GM23338 (cell line): Measurements from ENCODE around the gene ACVR2A. TPM values are rescaled to one million over a fixed set of nuclear protein-coding genes. Genes with fewer than 3 reads are reported as not detected.

Experiments
- ATAC-seq: fragments of 200-7000 bp; cut with Tn5 transposase; 3 replicates; pipeline ENCODE4 v1.9.1; 2020
- DNase-seq: peaks from one replicate; pipeline ENCODE4 v3.0.0-alpha.2; 2015; ENCODE audit warnings: low spot score
- H2AFZ ChIP-seq: fragments of 200-600 bp; sonication (generic); 2 replicates; pipeline ENCODE4 v1.8.0; 2016; ENCODE audit warnings: antibody characterized with exemption, mild to moderate bottlenecking, moderate library complexity
- H3F3A ChIP-seq: fragments of 200-600 bp; sonication (generic); replicated peaks from 2 replicates; pipeline ENCODE4 v1.8.0; 2017; ENCODE audit warnings: antibody characterized with exemption, mixed run types, low read depth
- H3K27ac ChIP-seq: fragments of 200-600 bp; sonication (generic); 2 replicates; pipeline ENCODE4 v1.6.1; 2016; ENCODE audit warnings: low read depth
- H3K27me3 ChIP-seq: fragments of 200-600 bp; sonication (generic); 2 replicates; pipeline ENCODE4 v1.8.0; 2016; ENCODE audit warnings: mild to moderate bottlenecking, mixed run types, moderate library complexity; ENCODE audit not compliant: insufficient read depth
- H3K36me3 ChIP-seq: fragments of 200-600 bp; sonication (generic); 2 replicates; pipeline ENCODE4 v1.8.0; 2016; ENCODE audit warnings: mild to moderate bottlenecking; ENCODE audit not compliant: insufficient read depth
- H3K4me1 ChIP-seq: fragments of 200-600 bp; sonication (generic); 2 replicates; pipeline ENCODE4 v1.8.0; 2016; ENCODE audit warnings: mild to moderate bottlenecking, moderate library complexity; ENCODE audit not compliant: insufficient read depth
- H3K4me2 ChIP-seq: fragments of 200-600 bp; sonication (generic); 2 replicates; pipeline ENCODE4 v1.7.1; 2017; ENCODE audit warnings: mixed run types
- H3K4me3 ChIP-seq: fragments of 200-600 bp; sonication (generic); 2 replicates; pipeline ENCODE4 v1.6.1; 2016; ENCODE audit warnings: mixed run types
- H3K79me2 ChIP-seq: fragments of 200-600 bp; sonication (generic); replicated peaks from 2 replicates; pipeline ENCODE4 v1.8.0; 2017; ENCODE audit warnings: mild to moderate bottlenecking; ENCODE audit not compliant: insufficient read depth
- H3K9me2 ChIP-seq: fragments of 200-600 bp; sonication (generic); 2 replicates; pipeline ENCODE4 v1.8.0; 2017; ENCODE audit not compliant: insufficient read depth
- H4K20me1 ChIP-seq: fragments of 200-600 bp; sonication (generic); replicated peaks from 2 replicates; pipeline ENCODE4 v1.8.0; 2017; ENCODE audit warnings: mild to moderate bottlenecking; ENCODE audit not compliant: insufficient read depth
- H3K27ac Mint-ChIP-seq: 2 replicates; pipeline ENCODE4 v1.8.0; 2020; ENCODE audit warnings: inconsistent platforms, mild to moderate bottlenecking, moderate library complexity, mixed read lengths
- H3K27me3 Mint-ChIP-seq: 3 replicates; pipeline ENCODE4 v1.8.0; 2022; ENCODE audit warnings: low read depth, mild to moderate bottlenecking, moderate library complexity, mixed read lengths, inconsistent platforms; ENCODE audit not compliant: insufficient read depth, poor library complexity
- H3K36me3 Mint-ChIP-seq: 3 replicates; pipeline ENCODE4 v1.8.0; 2021; ENCODE audit warnings: low read depth, mild to moderate bottlenecking, inconsistent platforms, moderate library complexity, mixed read lengths
- H3K4me1 Mint-ChIP-seq: 3 replicates; pipeline ENCODE4 v1.8.0; 2020; ENCODE audit warnings: mild to moderate bottlenecking, inconsistent platforms, mixed read lengths
- H3K4me3 Mint-ChIP-seq: 3 replicates; pipeline ENCODE4 v1.8.0; 2021; ENCODE audit warnings: moderate library complexity, mild to moderate bottlenecking, inconsistent platforms, mixed read lengths
- H3K9me3 Mint-ChIP-seq: 3 replicates; pipeline ENCODE4 v1.8.0; 2020; ENCODE audit warnings: moderate library complexity, mild to moderate bottlenecking, inconsistent platforms, mixed read lengths
- ETS1 ChIP-seq: IDR thresholded peaks from 2 replicates; pipeline ENCODE4 v1.6.1; 2016; ENCODE audit warnings: antibody characterized with exemption
- EZH2phosphoT487 ChIP-seq: fragments of 200-600 bp; sonication (generic); IDR thresholded peaks from one replicate; pipeline ENCODE4 v1.8.1; 2018; ENCODE audit warnings: antibody characterized with exemption; ENCODE audit not compliant: unreplicated experiment
- JUNB ChIP-seq: IDR thresholded peaks from one replicate; pipeline ENCODE4 v1.6.1; 2016; ENCODE audit warnings: antibody characterized with exemption; ENCODE audit not compliant: unreplicated experiment
- REST ChIP-seq: IDR thresholded peaks from one replicate; pipeline ENCODE4 v1.6.1; 2018; ENCODE audit warnings: antibody characterized with exemption; ENCODE audit not compliant: unreplicated experiment
- polyA plus RNA-seq: library from polyadenylated mRNA; unstranded; fragments of >200 nt; fragmentation: Nextera tagmentation; extraction: Ambion mirVana; gene quantifications from 2 replicates; pipeline ENCODE4 v1.2.1, GENCODE V29; 2016
- small RNA-seq: library from RNA; depleted of rRNA; stranded (forward); fragments of <200 nt; gene quantifications from one replicate; pipeline ENCODE3, GENCODE V24; 2014; ENCODE audit warnings: low replicate concordance
- total RNA-seq: library from RNA; depleted of rRNA; stranded (reverse); fragments of >200 nt; shearing (Covaris generic); gene quantifications from 2 replicates; pipeline ENCODE4 v1.2.3, GENCODE V29; 2014; rRNA removed
- TF ChIP-seq, protein P1 (sequence below), 2 experiments: fragments of 200-600 bp in 1 of 2; sonication (generic) in 1 of 2; conservative IDR thresholded peaks; 2 replicates each; pipeline versions ENCODE4 v1.5.1 to v1.6.1; 2016 to 2017; ENCODE audit warnings: antibody characterized with exemption in 2 of 2, low read depth in 2 of 2, mild to moderate bottlenecking in 2 of 2, moderate library complexity in 1 of 2

ACVR2A gene
- total and polyA plus RNA-seq, 2 experiments from 2014 or later, result 11.8 to 15.6 TPM

DNA sequence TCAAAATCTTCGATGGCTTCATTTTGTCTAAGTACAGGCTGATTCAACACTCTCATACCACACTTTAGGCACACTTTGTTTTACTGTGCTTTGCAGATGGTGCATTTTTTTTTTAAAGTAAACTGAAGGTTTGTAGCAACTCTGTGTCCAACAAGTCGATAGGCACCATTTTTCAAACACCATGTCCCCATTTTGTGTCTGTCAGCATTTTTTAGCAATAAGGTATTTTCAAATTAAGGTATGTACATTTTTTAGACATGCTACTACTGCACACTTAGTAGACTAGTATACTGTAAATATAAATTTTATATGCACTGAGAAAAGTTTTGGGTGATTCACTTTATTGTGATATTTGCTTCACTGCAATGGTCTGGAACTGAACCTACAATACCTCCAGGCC is 131.3 kb downstream of the ACVR2A start (continued):
- TF ChIP-seq, protein P1, sequence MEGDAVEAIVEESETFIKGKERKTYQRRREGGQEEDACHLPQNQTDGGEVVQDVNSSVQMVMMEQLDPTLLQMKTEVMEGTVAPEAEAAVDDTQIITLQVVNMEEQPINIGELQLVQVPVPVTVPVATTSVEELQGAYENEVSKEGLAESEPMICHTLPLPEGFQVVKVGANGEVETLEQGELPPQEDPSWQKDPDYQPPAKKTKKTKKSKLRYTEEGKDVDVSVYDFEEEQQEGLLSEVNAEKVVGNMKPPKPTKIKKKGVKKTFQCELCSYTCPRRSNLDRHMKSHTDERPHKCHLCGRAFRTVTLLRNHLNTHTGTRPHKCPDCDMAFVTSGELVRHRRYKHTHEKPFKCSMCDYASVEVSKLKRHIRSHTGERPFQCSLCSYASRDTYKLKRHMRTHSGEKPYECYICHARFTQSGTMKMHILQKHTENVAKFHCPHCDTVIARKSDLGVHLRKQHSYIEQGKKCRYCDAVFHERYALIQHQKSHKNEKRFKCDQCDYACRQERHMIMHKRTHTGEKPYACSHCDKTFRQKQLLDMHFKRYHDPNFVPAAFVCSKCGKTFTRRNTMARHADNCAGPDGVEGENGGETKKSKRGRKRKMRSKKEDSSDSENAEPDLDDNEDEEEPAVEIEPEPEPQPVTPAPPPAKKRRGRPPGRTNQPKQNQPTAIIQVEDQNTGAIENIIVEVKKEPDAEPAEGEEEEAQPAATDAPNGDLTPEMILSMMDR (conservative IDR thresholded peaks at IDR 0.05; ENCODE audit: low read depth in 2 of 2), result no peak

DNA sequence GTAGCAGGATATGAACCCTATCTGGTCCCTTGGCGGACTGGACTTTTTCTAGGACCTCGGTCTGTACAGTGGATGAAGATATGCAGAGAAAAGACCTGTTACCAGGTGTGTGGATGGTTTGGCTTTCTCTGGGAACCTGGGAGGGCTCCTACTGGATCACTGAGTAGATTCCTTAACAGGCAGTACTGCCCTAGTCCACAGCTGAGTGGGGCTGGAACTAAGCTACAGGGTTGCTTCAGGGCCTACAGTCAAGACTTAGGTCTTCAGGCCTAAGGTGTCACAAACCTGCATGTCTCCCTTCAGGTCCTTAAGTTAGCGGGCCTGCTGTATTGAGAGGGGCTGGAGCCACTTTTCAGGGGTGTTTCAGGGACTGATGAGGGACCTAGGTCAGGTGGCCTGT is 132.8 kb downstream of the ACVR2A start:
- DNase-seq (no peak), ATAC-seq (peak; percentile 53; the same call in 2 of the 3 replicates)
- Histone ChIP-seq H3K4me1 (peaks cover 8% of the 10 kb centered on the region; the same call in 1 of the 2 replicates), H3K36me3 (no peaks in the 10 kb centered on the region), H4K20me1 (peaks cover 27% of the 10 kb centered on the region), H3K4me2 (no peak overlapping the region), H3K79me2 (peaks cover 87% of the 10 kb centered on the region), H3F3A (no peaks in the 10 kb centered on the region), H3K9me2 (no peaks in the 10 kb centered on the region), H3K27ac (no peak overlapping the region), H3K4me3 (no peak overlapping the region), H3K27me3 (no peaks in the 10 kb centered on the region), H2AFZ (no peak overlapping the region)
- TF ChIP-seq ETS1, result no peak
- TF ChIP-seq EZH2phosphoT487, result no peak
- TF ChIP-seq JUNB, result no peak
- TF ChIP-seq REST, result no peak
- Mint-ChIP-seq H3K9me3 (no peaks in the 10 kb centered on the region), H3K4me3 (no peak overlapping the region), H3K27ac (peak overlapping the region; percentile 62; the same call in 1 of the 2 replicates), H3K4me1 (peaks cover 5% of the 10 kb centered on the region), H3K27me3 (peaks cover 1% of the 10 kb centered on the region), H3K36me3 (peaks cover 3% of the 10 kb centered on the region; the same call in 2 of the 3 replicates)

Small RNAs within 50 kb of the gene (small RNA-seq; reads per million reads assigned to genes)
- 0.07 reads per million for gene RNU6-1275P

Other genes with a start within 250 kb of the ACVR2A start
- 174 and 177 TPM in 2 replicates for gene ORC4, start 175.7 kb downstream of the ACVR2A start, total RNA-seq
- 45.7 and 47.5 TPM in 2 replicates for gene ORC4, start 175.7 kb downstream of the ACVR2A start, polyA plus RNA-seq
- 23.1 and 29.3 TPM in 2 replicates for gene MBD5, start 176.1 kb downstream of the ACVR2A start, total RNA-seq
- 10.5 and 16.2 TPM in 2 replicates for gene MBD5, start 176.1 kb downstream of the ACVR2A start, polyA plus RNA-seq